Measurements from ENCODE around the gene DCDC2B. TPM values are rescaled to one million over a fixed set of nuclear protein-coding genes. Genes with fewer than 3 reads are reported as not detected.

The DCDC2B gene
- total and polyA plus RNA-seq, 2 of the 13 experiments (the other 11 are each of a cell fraction or from before 2014, with no cell fraction given): not detected

DNA sequence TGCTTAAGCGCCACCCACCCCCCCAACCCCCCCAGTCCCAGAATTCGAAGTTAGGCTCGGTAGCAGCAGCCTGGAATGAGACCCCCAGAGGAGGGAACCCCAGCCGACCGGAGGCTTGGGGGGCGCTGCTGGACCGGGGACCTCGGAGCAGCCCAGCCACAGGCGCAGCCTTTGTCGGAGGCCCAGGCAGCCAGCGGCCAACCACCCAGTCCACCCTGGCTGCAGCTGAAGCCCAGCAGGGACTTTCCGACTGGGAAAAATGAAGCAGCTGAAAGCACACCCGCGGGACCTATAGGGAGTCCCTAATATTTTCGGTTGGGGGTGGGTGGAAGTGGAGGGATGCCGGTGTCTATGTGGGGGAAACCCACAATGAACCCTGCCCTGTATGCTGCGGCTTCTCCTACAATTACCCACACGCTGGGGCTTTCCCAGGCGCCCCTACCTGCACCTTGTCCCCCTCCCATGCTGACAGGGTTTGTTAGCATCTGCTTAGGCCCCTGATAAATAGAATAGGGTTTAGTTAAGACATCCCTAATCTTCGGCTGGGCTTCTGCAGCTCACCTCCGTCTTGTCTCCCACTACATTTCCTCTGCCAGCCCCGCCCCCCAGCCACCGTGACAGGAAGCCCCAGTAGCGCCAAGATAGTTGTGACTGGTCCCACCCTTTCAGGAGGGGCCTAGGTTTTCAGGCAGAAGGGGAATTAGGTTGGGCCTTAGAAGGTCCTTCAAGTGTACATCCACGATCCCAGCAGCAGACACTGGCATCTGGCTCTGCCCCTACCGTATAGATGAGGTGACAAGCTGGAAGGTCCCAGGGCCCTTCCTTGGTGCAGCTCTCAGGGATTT is 7.7 kb upstream of the DCDC2B start (continued):
- TF ChIP-seq, protein P1, sequence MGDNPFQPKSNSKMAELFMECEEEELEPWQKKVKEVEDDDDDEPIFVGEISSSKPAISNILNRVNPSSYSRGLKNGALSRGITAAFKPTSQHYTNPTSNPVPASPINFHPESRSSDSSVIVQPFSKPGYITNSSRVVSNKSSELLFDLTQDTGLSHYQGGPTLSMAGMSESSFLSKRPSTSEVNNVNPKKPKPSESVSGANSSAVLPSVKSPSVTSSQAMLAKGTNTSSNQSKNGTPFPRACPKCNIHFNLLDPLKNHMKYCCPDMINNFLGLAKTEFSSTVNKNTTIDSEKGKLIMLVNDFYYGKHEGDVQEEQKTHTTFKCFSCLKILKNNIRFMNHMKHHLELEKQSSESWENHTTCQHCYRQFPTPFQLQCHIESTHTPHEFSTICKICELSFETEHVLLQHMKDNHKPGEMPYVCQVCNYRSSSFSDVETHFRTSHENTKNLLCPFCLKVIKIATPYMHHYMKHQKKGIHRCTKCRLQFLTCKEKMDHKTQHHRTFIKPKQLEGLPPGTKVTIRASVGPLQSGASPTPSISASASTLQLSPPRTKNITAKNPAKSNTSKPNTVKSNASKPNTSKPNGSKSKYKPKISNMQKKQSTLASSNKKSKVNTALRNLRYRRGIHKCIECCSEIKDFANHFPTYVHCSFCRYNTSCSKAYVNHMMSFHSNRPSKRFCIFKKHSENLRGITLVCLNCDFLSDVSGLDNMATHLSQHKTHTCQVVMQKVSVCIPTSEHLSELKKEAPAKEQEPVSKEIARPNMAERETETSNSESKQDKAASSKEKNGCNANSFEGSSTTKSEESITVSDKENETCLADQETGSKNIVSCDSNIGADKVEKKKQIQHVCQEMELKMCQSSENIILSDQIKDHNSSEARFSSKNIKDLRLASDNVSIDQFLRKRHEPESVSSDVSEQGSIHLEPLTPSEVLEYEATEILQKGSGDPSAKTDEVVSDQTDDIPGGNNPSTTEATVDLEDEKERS (CRISPR knock-in tag; IDR thresholded peaks at IDR 0.05): no peak
- TF ChIP-seq, protein P2, sequence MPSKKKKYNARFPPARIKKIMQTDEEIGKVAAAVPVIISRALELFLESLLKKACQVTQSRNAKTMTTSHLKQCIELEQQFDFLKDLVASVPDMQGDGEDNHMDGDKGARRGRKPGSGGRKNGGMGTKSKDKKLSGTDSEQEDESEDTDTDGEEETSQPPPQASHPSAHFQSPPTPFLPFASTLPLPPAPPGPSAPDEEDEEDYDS (CRISPR knock-in tag; IDR thresholded peaks at IDR 0.05): no peak
- TF ChIP-seq, protein P3, sequence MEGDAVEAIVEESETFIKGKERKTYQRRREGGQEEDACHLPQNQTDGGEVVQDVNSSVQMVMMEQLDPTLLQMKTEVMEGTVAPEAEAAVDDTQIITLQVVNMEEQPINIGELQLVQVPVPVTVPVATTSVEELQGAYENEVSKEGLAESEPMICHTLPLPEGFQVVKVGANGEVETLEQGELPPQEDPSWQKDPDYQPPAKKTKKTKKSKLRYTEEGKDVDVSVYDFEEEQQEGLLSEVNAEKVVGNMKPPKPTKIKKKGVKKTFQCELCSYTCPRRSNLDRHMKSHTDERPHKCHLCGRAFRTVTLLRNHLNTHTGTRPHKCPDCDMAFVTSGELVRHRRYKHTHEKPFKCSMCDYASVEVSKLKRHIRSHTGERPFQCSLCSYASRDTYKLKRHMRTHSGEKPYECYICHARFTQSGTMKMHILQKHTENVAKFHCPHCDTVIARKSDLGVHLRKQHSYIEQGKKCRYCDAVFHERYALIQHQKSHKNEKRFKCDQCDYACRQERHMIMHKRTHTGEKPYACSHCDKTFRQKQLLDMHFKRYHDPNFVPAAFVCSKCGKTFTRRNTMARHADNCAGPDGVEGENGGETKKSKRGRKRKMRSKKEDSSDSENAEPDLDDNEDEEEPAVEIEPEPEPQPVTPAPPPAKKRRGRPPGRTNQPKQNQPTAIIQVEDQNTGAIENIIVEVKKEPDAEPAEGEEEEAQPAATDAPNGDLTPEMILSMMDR (CRISPR knock-in tag; IDR thresholded peaks at IDR 0.05): peak; percentile 57
- TF ChIP-seq, protein P4, sequence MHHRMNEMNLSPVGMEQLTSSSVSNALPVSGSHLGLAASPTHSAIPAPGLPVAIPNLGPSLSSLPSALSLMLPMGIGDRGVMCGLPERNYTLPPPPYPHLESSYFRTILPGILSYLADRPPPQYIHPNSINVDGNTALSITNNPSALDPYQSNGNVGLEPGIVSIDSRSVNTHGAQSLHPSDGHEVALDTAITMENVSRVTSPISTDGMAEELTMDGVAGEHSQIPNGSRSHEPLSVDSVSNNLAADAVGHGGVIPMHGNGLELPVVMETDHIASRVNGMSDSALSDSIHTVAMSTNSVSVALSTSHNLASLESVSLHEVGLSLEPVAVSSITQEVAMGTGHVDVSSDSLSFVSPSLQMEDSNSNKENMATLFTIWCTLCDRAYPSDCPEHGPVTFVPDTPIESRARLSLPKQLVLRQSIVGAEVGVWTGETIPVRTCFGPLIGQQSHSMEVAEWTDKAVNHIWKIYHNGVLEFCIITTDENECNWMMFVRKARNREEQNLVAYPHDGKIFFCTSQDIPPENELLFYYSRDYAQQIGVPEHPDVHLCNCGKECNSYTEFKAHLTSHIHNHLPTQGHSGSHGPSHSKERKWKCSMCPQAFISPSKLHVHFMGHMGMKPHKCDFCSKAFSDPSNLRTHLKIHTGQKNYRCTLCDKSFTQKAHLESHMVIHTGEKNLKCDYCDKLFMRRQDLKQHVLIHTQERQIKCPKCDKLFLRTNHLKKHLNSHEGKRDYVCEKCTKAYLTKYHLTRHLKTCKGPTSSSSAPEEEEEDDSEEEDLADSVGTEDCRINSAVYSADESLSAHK (CRISPR knock-in tag; IDR thresholded peaks at IDR 0.05; ENCODE audit: borderline replicate concordance): no peak
- TF ChIP-seq MXI1 (IDR thresholded peaks at IDR 0.05; ENCODE audit: borderline replicate concordance, low read depth, low read length) (no peak), ZNF790 (CRISPR knock-in tag; IDR thresholded peaks at IDR 0.05; ENCODE audit: borderline replicate concordance) (no peak), NCOA5 (CRISPR knock-in tag; IDR thresholded peaks at IDR 0.05) (no peak), ZNF496 (CRISPR knock-in tag; IDR thresholded peaks at IDR 0.05; ENCODE audit: insufficient replicate concordance) (no peak)
- TF ChIP-seq, protein P5, sequence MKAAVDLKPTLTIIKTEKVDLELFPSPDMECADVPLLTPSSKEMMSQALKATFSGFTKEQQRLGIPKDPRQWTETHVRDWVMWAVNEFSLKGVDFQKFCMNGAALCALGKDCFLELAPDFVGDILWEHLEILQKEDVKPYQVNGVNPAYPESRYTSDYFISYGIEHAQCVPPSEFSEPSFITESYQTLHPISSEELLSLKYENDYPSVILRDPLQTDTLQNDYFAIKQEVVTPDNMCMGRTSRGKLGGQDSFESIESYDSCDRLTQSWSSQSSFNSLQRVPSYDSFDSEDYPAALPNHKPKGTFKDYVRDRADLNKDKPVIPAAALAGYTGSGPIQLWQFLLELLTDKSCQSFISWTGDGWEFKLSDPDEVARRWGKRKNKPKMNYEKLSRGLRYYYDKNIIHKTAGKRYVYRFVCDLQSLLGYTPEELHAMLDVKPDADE (CRISPR knock-in tag; IDR thresholded peaks at IDR 0.05): no peak
- TF ChIP-seq, protein P6, sequence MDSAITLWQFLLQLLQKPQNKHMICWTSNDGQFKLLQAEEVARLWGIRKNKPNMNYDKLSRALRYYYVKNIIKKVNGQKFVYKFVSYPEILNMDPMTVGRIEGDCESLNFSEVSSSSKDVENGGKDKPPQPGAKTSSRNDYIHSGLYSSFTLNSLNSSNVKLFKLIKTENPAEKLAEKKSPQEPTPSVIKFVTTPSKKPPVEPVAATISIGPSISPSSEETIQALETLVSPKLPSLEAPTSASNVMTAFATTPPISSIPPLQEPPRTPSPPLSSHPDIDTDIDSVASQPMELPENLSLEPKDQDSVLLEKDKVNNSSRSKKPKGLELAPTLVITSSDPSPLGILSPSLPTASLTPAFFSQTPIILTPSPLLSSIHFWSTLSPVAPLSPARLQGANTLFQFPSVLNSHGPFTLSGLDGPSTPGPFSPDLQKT (CRISPR knock-in tag; IDR thresholded peaks at IDR 0.05; ENCODE audit: borderline replicate concordance): no peak
- TF ChIP-seq, protein P7, sequence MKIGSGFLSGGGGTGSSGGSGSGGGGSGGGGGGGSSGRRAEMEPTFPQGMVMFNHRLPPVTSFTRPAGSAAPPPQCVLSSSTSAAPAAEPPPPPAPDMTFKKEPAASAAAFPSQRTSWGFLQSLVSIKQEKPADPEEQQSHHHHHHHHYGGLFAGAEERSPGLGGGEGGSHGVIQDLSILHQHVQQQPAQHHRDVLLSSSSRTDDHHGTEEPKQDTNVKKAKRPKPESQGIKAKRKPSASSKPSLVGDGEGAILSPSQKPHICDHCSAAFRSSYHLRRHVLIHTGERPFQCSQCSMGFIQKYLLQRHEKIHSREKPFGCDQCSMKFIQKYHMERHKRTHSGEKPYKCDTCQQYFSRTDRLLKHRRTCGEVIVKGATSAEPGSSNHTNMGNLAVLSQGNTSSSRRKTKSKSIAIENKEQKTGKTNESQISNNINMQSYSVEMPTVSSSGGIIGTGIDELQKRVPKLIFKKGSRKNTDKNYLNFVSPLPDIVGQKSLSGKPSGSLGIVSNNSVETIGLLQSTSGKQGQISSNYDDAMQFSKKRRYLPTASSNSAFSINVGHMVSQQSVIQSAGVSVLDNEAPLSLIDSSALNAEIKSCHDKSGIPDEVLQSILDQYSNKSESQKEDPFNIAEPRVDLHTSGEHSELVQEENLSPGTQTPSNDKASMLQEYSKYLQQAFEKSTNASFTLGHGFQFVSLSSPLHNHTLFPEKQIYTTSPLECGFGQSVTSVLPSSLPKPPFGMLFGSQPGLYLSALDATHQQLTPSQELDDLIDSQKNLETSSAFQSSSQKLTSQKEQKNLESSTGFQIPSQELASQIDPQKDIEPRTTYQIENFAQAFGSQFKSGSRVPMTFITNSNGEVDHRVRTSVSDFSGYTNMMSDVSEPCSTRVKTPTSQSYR (CRISPR knock-in tag; IDR thresholded peaks at IDR 0.05; ENCODE audit: borderline replicate concordance): no peak
